ENCODE results near the gene LOC101059915.
A peak's percentile ranks its signal among the peaks of the same experiment; 100 is the strongest.
"Not testable (repeated sequence)": the region's sequence is repeated elsewhere in the genome, so short reads cannot be mapped to it uniquely, and the experiment has no call there.

The LOC101059915 gene

DNA sequence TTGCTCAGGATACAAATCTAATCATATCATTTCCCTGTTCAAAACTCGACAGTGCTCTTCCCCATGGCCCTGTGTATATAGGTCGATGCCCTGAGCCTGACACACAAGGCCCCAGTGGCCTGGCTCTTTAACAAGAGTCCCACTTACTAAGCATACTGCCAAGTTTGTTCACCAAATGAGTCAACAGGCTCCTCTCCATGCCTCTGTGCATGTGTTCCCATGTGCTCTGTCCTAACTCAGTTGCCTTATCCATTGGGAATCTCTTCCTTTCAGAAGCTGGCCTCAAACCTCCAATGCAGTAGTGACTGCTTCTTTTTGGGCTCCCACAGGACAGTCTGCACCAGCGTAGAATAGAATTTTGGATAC is 30.1 kb upstream of the LOC101059915 start:
- Histone ChIP-seq H3K36me3 (no peaks in the 10 kb centered on the region), H3K27me3 (no peaks in the 10 kb centered on the region), H3K4me3 (ENCODE audit: low read depth, low read length) (no peak overlapping the region), H3K9me3 (no peaks in the 10 kb centered on the region), H3K4me1 (no peaks in the 10 kb centered on the region)
- TF ChIP-seq, protein P1, sequence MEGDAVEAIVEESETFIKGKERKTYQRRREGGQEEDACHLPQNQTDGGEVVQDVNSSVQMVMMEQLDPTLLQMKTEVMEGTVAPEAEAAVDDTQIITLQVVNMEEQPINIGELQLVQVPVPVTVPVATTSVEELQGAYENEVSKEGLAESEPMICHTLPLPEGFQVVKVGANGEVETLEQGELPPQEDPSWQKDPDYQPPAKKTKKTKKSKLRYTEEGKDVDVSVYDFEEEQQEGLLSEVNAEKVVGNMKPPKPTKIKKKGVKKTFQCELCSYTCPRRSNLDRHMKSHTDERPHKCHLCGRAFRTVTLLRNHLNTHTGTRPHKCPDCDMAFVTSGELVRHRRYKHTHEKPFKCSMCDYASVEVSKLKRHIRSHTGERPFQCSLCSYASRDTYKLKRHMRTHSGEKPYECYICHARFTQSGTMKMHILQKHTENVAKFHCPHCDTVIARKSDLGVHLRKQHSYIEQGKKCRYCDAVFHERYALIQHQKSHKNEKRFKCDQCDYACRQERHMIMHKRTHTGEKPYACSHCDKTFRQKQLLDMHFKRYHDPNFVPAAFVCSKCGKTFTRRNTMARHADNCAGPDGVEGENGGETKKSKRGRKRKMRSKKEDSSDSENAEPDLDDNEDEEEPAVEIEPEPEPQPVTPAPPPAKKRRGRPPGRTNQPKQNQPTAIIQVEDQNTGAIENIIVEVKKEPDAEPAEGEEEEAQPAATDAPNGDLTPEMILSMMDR (IDR thresholded peaks at IDR 0.05; ENCODE audit: low read depth, low read length), result no peak
- no peak for DNase-seq

- Histone ChIP-seq H3K9me3 (no peaks in the 10 kb centered on the region), H3K4me3 (ENCODE audit: low read depth, low read length) (no peak overlapping the region), H3K36me3 (no peaks in the 10 kb centered on the region), H3K27me3 (no peaks in the 10 kb centered on the region), H3K4me1 (no peaks in the 10 kb centered on the region)
- TF ChIP-seq, protein P1 (IDR thresholded peaks at IDR 0.05; ENCODE audit: low read depth, low read length), result no peak
- DNase-seq, result no peak
These were observed 29.5 kb upstream of the LOC101059915 start for GRCh38 chrX:71637848-71638247.

- H3K27me3 ChIP-seq, result no peaks in the 10 kb centered on the region
These were observed 28.9 kb upstream of the LOC101059915 start for GRCh38 chrX:71638409-71638808.

GRCh38 chrX:71640002-71640401 is 27.3 kb upstream of the LOC101059915 start:
- no peak for DNase-seq
- no peak overlapping the region for H3K4me3 ChIP-seq (ENCODE audit: low read depth, low read length)
- no peaks in the 10 kb centered on the region for H3K36me3 ChIP-seq
- TF ChIP-seq, protein P1 (IDR thresholded peaks at IDR 0.05; ENCODE audit: low read depth, low read length), result no peak
- no peaks in the 10 kb centered on the region for H3K9me3 ChIP-seq
- H3K4me1 ChIP-seq, result no peaks in the 10 kb centered on the region
- H3K27me3 ChIP-seq, result no peaks in the 10 kb centered on the region

More at GRCh38 chrX:71638409-71638808, 28.9 kb upstream of the LOC101059915 start:
- H3K9me3 ChIP-seq, result no peaks in the 10 kb centered on the region
- TF ChIP-seq, protein P1 (IDR thresholded peaks at IDR 0.05; ENCODE audit: low read depth, low read length), result no peak
- no peak overlapping the region for H3K4me3 ChIP-seq (ENCODE audit: low read depth, low read length)
- DNase-seq, result no peak
- H3K36me3 ChIP-seq, result no peaks in the 10 kb centered on the region
- no peaks in the 10 kb centered on the region for H3K4me1 ChIP-seq

- not testable (repeated sequence) for H3K27me3 ChIP-seq, DNase-seq, H3K9me3 ChIP-seq
These were observed 22.9 kb upstream of the LOC101059915 start for GRCh38 chrX:71644406-71644805.

DNA sequence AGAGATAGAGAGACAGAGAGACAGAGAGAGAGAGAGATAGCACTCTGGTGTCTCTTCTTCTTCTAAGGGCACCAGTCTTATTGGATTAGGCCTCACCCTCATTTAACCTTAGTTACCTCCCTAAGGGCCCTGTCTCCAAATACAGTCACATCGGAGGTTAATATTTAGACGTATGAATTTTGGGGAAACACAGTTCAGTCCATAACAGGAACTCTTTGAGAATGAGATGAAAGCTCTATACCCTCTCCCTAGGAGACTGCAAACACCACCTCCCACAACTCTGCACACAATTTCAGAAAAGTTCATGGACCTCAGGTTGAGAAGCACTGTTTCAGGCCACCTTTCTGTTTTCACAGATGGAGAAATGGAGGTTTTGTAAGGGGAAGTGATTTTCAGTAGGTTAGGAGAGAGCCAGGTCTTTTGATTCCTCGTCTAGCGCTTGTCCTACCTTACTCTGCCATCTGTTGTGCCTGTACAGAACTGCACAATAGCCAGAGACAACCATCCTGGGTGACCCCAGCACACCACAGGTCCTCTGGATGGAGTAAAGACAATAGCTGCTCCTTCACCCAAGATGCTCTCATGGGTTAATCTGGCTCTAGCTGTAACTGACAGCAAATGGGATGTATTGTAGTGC is 16.9 kb upstream of the LOC101059915 start:
- no peak for DNase-seq
- Histone ChIP-seq H3K27me3 (no peaks in the 10 kb centered on the region), H3K4me1 (no peaks in the 10 kb centered on the region), H3K4me3 (ENCODE audit: low read depth, low read length) (no peak overlapping the region), H3K9me3 (no peaks in the 10 kb centered on the region), H3K36me3 (no peaks in the 10 kb centered on the region)
- TF ChIP-seq, protein P1 (IDR thresholded peaks at IDR 0.05; ENCODE audit: low read depth, low read length), result peak; percentile 15; the same call in 1 of the 2 replicates

More at GRCh38 chrX:71644406-71644805, 22.9 kb upstream of the LOC101059915 start:
- H3K4me1 ChIP-seq; H3K4me3 ChIP-seq (ENCODE audit: low read depth, low read length); H3K36me3 ChIP-seq: not testable (repeated sequence)
